ENCODE measurements around the gene LIN37.
"Not testable (repeated sequence)": the region's sequence is repeated elsewhere in the genome, so short reads cannot be mapped to it uniquely, and the experiment has no call there.

LIN37 gene

DNA sequence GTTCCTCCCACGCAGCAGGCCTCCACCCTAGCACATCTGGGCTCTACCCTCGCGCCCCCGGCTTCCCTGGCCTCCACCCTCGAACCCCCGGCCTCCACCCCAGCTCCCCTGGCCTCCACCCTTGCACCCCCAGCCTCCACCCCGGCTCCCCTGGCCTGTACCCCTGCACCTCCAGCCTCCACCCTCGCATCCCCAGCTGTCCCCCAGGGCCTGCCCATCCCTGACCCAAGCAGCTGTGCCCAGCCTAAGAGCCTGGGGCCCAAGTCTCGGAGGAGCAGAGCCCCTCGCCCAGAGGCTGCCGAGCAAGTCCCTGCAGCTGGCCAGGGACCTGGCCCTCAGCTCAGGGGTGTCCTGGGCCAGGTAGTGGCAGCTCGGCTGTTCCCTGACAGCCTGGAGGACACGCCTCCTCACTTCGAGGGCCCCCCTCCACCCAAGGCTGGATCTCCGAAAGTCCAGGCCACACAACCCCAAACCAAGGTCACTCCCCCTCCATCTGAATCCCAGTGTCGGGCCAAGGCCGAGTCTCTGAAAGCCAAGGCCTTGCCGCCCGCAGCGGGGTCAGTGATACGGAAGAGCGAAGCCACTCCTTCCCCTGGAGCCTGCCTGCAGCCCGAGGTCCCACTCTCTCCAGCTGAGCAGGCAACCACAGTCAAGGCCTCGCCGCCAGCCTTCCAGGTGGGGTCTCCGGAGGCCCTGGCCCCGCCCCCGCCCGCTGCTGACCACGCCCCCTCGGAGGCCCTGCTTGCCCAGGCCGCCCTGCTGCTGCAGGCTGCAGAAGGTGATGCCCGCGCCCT lies 19.1 kb downstream of the LIN37 start:
- TF ChIP-seq POLR2A (IDR thresholded peaks at IDR 0.05; ENCODE audit: low read depth, low read length) (no peak), TAF1 (IDR thresholded peaks at IDR 0.05; ENCODE audit: low read depth, low read length) (no peak)
- DNase-seq (ENCODE audit: insufficient read length, low spot score) (no peak), FAIRE-seq (no peak)

DNA sequence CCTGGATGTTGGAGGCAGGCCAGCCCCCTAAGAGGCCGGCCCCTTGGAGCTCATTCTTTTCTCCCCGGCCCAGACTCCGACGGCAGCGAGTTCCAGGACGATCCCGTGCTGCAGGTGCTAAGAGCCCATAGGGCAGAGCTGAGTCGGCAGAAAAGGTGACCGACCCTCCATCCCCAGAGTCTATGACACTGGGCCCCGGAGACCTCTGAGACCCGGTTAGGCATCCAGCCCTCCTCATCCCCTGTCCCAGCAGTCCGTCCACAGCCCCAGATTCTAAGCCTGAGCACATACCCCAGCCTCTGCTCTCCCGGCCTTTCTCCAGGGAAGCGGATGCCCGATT lies 19.7 kb downstream of the LIN37 start:
- TF ChIP-seq PAX5 (IDR thresholded peaks at IDR 0.05; ENCODE audit: insufficient read depth, low read length, severe bottlenecking) (no peak), POLR2A (IDR thresholded peaks at IDR 0.05; ENCODE audit: low read depth, low read length) (no peak), SPI1 (IDR thresholded peaks at IDR 0.05; ENCODE audit: low read depth, low read length) (no peak), POLR2AphosphoS5 (IDR thresholded peaks at IDR 0.05; ENCODE audit: low read depth, low read length) (no peak), POU2F2 (IDR thresholded peaks at IDR 0.05; ENCODE audit: low read depth, low read length) (no peak)
- FAIRE-seq (no peak), DNase-seq (ENCODE audit: insufficient read length, low spot score) (no peak)

DNA sequence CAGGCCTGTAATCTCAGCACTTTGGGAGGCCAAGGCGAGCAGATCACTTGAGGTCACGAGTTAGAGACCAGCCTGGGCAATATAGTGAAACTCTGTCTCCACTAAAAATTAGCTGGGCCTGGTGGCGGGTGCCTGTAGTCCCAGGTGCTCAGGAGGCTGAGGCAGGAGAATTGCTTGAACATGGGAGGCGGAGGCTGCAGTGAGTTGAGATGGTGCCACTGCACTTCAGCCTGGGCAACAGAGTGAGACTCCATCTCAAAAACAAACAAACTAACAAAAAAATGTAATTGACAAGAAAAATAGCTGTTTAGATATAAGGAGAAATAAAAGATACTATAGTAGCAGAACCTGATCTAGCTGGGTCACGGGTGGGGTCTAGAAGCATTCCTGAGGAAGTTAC lies 24.0 kb downstream of the LIN37 start:
- FAIRE-seq; DNase-seq (ENCODE audit: insufficient read length, low spot score): not testable (repeated sequence)

DNA sequence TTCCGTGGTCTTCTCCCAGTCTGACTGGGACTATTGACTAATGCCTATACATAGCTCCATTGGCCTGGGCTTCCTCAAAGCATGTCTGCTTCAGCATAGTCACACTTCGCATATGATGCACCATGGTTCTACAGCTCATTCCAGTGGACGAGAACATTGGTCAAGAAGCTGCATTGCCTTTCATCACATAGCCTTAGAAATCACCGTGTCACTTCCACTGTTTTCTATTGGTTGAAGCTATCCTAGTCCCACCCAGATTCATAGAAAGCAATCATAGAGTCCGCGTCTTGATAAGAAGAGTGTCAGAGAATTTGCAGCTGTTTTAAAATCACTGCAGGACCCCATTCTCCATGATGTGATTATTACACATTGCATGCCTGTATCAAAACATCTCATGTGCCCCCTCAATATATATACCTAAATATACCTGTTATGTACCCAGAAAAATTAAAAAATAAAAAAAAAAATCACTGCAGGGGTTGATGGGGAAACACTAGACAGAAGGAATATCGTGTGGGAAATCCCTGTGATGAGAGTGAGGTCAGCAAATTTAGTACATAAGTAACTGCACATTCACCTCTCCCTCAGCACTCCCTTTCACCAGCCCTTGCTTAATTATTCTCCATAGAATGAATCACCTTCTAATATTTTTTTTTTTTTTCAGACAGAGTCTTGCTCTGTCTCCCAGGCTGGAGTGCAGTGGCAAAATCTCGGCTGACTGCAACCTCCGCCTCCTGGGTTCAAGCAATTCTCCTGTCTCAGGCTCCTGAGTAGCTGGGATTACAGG lies 24.8 kb downstream of the LIN37 start:
- TF ChIP-seq TAF1 (IDR thresholded peaks at IDR 0.05; ENCODE audit: low read depth, low read length) (no peak), PAX5 (IDR thresholded peaks at IDR 0.05; ENCODE audit: insufficient read depth, low read length, severe bottlenecking) (no peak), POLR2A (IDR thresholded peaks at IDR 0.05; ENCODE audit: low read depth, low read length) (no peak), POLR2AphosphoS5 (IDR thresholded peaks at IDR 0.05; ENCODE audit: low read depth, low read length) (no peak), SPI1 (IDR thresholded peaks at IDR 0.05; ENCODE audit: low read depth, low read length) (no peak), POU2F2 (IDR thresholded peaks at IDR 0.05; ENCODE audit: low read depth, low read length) (no peak)
- no peak for FAIRE-seq

DNA sequence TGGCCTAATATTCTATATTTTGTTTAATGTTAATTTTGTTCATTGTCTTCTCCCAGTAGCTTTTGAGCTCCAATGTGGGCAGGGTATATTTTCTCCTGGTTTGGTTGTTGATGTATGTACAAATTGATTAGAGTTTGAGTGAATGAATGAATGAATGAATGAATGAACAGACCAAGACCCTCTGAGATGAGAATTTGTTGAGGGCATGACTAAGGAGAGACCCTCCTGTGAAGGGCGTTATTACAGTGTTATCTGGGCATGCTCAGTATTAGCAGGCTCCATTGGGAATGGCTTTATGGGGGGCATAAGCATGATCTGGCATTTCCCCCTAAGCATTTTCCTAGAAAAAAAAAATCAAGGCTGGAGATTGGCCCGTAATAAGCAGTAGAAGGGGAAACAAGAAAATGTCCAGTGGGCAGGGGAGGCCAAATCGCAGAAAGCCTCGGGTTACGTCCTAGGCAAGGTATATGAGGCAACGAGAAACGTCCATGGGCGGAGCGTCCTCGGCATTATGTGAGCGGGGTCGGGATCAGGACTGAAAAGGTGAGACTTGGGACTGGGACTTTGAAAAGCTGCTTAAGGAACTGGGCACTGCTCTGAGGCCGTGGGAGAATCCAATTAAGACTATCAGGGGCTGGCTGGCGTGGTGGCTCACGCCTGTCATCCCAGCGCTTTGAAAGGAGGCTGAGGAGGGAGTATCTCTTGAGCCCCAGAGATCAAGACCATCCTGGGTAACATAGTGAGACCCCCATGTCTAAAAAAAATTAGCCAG lies 26.1 kb downstream of the LIN37 start:
- DNase-seq (ENCODE audit: insufficient read length, low spot score) = no peak
- TF ChIP-seq POLR2A (IDR thresholded peaks at IDR 0.05; ENCODE audit: low read depth, low read length) = no peak
- no peak for TF ChIP-seq TAF1 (IDR thresholded peaks at IDR 0.05; ENCODE audit: low read depth, low read length)
- no peak for TF ChIP-seq POU2F2 (IDR thresholded peaks at IDR 0.05; ENCODE audit: low read depth, low read length)
- no peak for FAIRE-seq

More for the DNA sequence above, 24.8 kb downstream of the LIN37 start:
- DNase-seq (ENCODE audit: insufficient read length, low spot score) = no peak

DNA sequence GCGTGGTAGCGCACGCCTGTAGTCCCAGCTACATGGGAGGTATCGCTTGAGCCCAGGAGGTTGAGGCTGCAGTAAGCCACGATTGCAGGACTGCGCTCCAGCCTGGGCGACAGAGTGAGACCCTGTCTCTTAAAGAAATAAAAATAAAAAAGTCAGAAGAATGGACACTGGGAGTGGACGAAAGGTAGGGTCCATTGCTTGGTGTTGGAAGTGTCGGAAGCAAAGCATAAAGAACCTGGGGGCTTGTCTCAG lies 26.6 kb downstream of the LIN37 start:
- DNase-seq (ENCODE audit: insufficient read length, low spot score) (no peak), FAIRE-seq (no peak)
- TF ChIP-seq PAX5 (IDR thresholded peaks at IDR 0.05; ENCODE audit: insufficient read depth, low read length, severe bottlenecking) (no peak), POLR2A (IDR thresholded peaks at IDR 0.05; ENCODE audit: low read depth, low read length) (no peak), SPI1 (IDR thresholded peaks at IDR 0.05; ENCODE audit: low read depth, low read length) (no peak), TAF1 (IDR thresholded peaks at IDR 0.05; ENCODE audit: low read depth, low read length) (no peak), POU2F2 (IDR thresholded peaks at IDR 0.05; ENCODE audit: low read depth, low read length) (no peak), POLR2AphosphoS5 (IDR thresholded peaks at IDR 0.05; ENCODE audit: low read depth, low read length) (no peak)

DNA sequence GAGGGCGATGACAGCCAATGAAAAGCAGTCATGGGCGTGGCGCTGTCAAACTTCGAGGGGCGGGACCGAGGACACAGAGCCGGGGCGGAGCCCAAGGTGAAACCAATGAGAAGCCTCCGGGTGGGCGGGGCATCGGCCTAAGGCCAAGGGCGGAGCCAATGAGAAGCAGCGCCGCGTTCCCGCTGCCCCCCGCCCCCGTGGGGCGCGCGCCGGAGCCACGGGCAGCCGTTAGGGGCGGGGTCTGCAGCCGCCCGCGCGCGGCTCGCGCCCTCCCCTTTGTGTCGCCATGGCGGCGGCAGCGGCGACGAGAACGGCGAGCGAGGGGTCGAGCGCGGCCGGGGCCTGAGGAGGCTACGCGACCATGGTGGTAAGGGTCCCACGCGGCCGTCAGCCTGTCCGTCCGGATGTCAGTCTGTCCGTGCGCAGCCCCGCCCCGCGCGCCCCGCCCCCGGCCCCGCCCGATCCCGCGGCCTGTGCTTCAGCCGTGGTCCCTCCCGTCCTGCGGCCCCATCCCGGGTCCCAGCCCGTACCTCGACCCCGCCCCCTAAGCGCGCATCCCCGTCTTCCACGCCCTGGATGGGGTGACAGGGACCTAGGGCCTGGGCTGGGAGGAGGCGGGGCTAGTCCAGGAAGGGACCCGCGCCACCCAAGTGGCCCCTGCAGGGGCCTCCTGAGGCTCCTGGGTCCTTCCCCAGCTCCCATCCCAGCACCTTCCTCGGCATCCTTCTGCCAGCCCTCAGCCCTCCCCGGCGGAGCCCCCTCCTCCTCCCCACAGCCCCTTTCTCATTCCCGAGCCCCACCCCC lies 27.1 kb downstream of the LIN37 start, which contains the start of gene ARHGAP33:
ARHGAP33 (plus strand) TSS at position 267 of the 804 bp plus-strand sequence; CDS start at position 362, 95 bp downstream.
- DNase-seq (ENCODE audit: insufficient read length, low spot score) = peak; percentile 98
- no peak for TF ChIP-seq POU2F2 (IDR thresholded peaks at IDR 0.05; ENCODE audit: low read depth, low read length)
- no peak for TF ChIP-seq PAX5 (IDR thresholded peaks at IDR 0.05; ENCODE audit: insufficient read depth, low read length, severe bottlenecking)
- TF ChIP-seq POLR2A (IDR thresholded peaks at IDR 0.05; ENCODE audit: low read depth, low read length) = no peak
- no peak for TF ChIP-seq SPI1 (IDR thresholded peaks at IDR 0.05; ENCODE audit: low read depth, low read length)
- no peak for TF ChIP-seq POLR2AphosphoS5 (IDR thresholded peaks at IDR 0.05; ENCODE audit: low read depth, low read length)
- no peak for TF ChIP-seq TAF1 (IDR thresholded peaks at IDR 0.05; ENCODE audit: low read depth, low read length)
- peak; percentile 97 for FAIRE-seq

DNA sequence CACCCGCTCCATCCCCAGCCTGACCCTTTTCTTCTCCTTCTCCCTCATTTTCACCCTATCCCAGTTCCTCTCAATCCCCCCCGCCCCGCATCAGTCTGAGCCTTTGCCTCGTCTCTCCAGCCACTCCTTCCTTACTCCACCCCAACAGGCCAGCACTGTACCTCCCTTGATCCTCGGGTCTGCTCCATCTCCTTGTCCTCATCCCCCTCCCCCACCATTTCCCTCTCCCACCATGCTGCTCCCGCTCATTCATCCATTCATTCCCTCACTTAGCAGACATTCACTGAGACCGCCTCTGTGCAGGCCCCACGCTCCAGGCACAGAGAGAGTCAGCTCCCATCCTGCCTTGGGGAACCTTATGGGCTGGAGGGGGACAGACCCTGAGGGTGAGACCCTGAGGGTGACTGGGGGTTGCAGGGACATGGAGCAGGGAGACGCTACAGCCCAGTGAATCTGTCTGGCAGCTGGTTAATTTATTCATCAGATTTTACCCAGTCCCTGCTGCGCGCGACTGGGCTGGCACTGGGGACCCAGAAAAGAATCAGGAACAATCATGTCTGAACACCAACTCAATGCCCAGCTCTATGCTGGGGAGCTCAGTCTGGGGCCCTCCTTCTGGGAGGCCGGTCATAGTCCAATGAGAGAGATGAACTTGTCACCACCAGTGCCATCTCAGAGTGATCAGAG lies 27.9 kb downstream of the LIN37 start:
- FAIRE-seq (no peak), DNase-seq (ENCODE audit: insufficient read length, low spot score) (no peak)
- TF ChIP-seq POLR2AphosphoS5 (IDR thresholded peaks at IDR 0.05; ENCODE audit: low read depth, low read length) = no peak
- TF ChIP-seq TAF1 (IDR thresholded peaks at IDR 0.05; ENCODE audit: low read depth, low read length) = no peak
- TF ChIP-seq SPI1 (IDR thresholded peaks at IDR 0.05; ENCODE audit: low read depth, low read length) = no peak
- TF ChIP-seq POLR2A (IDR thresholded peaks at IDR 0.05; ENCODE audit: low read depth, low read length) = no peak
- no peak for TF ChIP-seq PAX5 (IDR thresholded peaks at IDR 0.05; ENCODE audit: insufficient read depth, low read length, severe bottlenecking)
- TF ChIP-seq POU2F2 (IDR thresholded peaks at IDR 0.05; ENCODE audit: low read depth, low read length) = no peak
